KOPT-K1 (cell line): ENCODE results near the gene ITGAE.
"Not testable (repeated sequence)": the region's sequence is repeated elsewhere in the genome, so short reads cannot be mapped to it uniquely, and the experiment has no call there.

Experiments
- H3K27ac ChIP-seq: fragments of 200-600 bp; sonication (generic); 2 replicates; pipeline ENCODE4 v1.5.1; 2016; ENCODE audit warnings: antibody characterized with exemption, mild to moderate bottlenecking, low read depth, low read length; ENCODE audit not compliant: poor library complexity, severe bottlenecking
- H3K36me3 ChIP-seq: fragments of 200-600 bp; sonication (generic); 2 replicates; pipeline ENCODE4 v1.5.1; 2017; ENCODE audit warnings: antibody characterized with exemption, mild to moderate bottlenecking, low read length, moderate library complexity; ENCODE audit not compliant: insufficient read depth
- H3K9me3 ChIP-seq: fragments of 200-600 bp; sonication (generic); 2 replicates; pipeline ENCODE4 v1.5.1; 2017; ENCODE audit warnings: antibody characterized with exemption, low read length, mild to moderate bottlenecking; ENCODE audit not compliant: insufficient read depth, poor library complexity, severe bottlenecking

ITGAE gene

DNA sequence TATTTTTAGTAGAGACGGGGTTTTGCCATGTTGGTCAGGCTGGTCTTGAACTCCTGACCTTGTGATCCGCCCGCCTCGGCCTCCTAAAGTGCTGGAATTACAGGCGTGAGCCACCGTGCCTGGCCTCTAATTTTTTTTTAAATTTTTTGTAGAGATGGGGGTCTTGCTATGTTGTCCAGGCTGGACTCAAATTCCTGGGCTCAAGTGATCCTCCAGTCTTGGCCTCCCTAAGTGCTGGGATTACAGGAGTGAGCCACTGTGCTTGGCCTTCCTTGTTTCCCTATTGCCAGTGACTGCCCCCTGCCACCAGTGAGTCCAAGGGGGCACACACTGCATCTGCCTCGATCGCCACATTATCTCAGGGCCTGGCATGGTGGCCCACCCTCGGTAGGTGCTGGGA is 6.8 kb downstream of the ITGAE start:
- peak overlapping the region; percentile 91 for H3K27ac ChIP-seq
- H3K9me3 ChIP-seq, H3K36me3 ChIP-seq: not testable (repeated sequence)

GRCh38 chr17:3793258-3793657 is 7.7 kb downstream of the ITGAE start:
- peak overlapping the region; percentile 75 for H3K27ac ChIP-seq
- H3K9me3 ChIP-seq = not testable (repeated sequence)

GRCh38 chr17:3792481-3792880 is 8.5 kb downstream of the ITGAE start:
- H3K36me3 ChIP-seq = no peaks in the 10 kb centered on the region
- H3K27ac ChIP-seq = peak overlapping the region; percentile 75
- no peaks in the 10 kb centered on the region for H3K9me3 ChIP-seq

More at GRCh38 chr17:3793258-3793657, 7.7 kb downstream of the ITGAE start:
- H3K36me3 ChIP-seq = not testable (repeated sequence)

DNA sequence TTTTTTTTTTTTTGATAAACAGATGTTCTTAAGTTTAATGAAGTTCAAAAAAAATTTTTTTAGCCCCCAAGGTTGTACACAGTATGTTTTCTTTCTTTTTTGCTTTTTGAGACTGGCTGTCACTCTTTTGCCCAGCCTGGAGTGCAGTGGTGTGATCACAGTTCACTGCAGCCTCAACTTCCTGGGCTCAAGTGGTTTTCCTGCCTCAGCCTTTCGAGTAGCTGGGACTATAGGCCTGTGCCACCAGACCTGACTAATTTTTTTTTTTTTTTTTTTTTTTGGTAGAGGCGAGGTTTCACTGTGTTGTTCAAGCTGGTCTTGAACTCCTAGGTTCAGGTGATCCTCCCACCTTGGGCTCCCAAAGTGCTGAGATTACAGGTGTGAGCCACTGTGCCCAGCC is 12.8 kb downstream of the ITGAE start:
- H3K27ac ChIP-seq = peak overlapping the region; percentile 61
- no peaks in the 10 kb centered on the region for H3K9me3 ChIP-seq
- no peaks in the 10 kb centered on the region for H3K36me3 ChIP-seq

- not testable (repeated sequence) for H3K36me3 ChIP-seq, H3K9me3 ChIP-seq, H3K27ac ChIP-seq
Observed at GRCh38 chr17:3785323-3785722, 15.7 kb downstream of the ITGAE start.

- H3K27ac ChIP-seq = no peak overlapping the region
- no peaks in the 10 kb centered on the region for H3K9me3 ChIP-seq
- no peaks in the 10 kb centered on the region for H3K36me3 ChIP-seq
Observed at GRCh38 chr17:3782751-3783150, 18.2 kb downstream of the ITGAE start.

- Histone ChIP-seq H3K36me3 (0 out of 2 replicates have a peak, but pooled peaks cover 5% of the 10 kb centered on the region), H3K9me3 (no peaks in the 10 kb centered on the region), H3K27ac (no peak overlapping the region)
Observed at GRCh38 chr17:3780986-3781385, 20.0 kb downstream of the ITGAE start.

DNA sequence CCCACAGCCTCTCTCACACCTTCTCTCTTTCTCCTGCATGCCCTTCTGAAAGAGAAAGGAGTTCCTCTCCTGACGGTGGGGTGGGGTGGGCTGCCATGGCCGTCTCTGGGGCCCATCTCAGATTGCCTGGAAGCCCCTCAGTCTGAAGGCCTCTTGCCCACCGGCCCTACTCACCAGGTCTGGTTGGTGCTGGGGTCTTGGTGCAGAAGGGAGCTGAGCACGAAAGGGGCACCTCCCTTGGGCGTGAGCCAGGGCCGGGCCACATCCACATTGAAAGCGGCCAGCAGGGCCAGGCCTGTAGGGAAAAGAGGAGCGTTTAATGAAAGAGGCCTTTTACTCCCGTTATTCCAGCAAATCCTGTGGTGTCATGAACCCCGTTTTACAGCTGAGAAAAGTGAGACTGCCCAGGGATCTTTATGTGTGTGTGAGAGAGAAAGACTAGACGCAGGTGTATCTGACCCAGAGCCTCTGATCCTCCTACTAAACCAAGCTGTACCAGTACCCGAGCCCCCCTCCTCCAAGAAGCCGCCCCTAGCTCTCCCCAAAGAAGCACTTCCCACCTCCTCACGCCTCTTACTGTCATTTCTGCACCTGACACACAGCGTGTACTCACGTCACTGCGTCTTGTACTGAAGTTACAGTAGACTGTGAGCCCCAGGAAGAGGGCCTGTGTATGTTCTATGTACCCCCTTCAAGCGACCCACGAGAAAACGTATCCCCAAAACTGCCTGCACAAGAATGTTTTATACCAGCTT is 23.4 kb downstream of the ITGAE start:
- Histone ChIP-seq H3K36me3 (peaks cover 5% of the 10 kb centered on the region; the same call in 1 of the 2 replicates), H3K27ac (peak overlapping the region; percentile 29), H3K9me3 (no peaks in the 10 kb centered on the region)

GRCh38 chr17:3773966-3774365 is 27.0 kb downstream of the ITGAE start:
- Histone ChIP-seq H3K36me3 (peaks cover 5% of the 10 kb centered on the region; the same call in 1 of the 2 replicates), H3K27ac (no peak overlapping the region), H3K9me3 (no peaks in the 10 kb centered on the region)

- H3K27ac ChIP-seq = no peak overlapping the region
Observed at GRCh38 chr17:3773511-3773910, 27.5 kb downstream of the ITGAE start.

DNA sequence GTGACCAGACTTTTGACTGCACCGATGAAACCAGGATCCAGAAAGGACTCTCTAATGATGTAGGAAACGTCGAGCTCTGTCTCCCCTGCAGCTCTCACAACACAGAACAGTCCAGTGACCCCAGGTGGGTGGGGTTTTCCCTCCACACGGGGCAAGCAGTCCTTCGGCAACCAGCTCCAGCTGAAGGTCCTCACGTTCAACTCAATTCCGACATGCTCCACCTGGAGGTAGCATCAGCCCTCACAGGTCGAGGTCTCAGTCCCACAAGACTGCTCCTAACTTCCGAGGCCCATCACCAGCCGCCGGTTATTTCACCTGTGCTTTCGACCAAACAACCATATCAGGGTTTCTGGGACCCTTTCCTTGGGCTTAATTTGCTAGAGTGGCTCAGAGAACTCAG is 28.2 kb downstream of the ITGAE start:
- Histone ChIP-seq H3K9me3 (no peaks in the 10 kb centered on the region), H3K27ac (peak overlapping the region; percentile 55), H3K36me3 (peaks cover 5% of the 10 kb centered on the region; the same call in 1 of the 2 replicates)

More at GRCh38 chr17:3773511-3773910, 27.5 kb downstream of the ITGAE start:
- no peaks in the 10 kb centered on the region for H3K9me3 ChIP-seq
- H3K36me3 ChIP-seq = peaks cover 5% of the 10 kb centered on the region; the same call in 1 of the 2 replicates

- Histone ChIP-seq H3K27ac (peak overlapping the region; percentile 92), H3K9me3 (no peaks in the 10 kb centered on the region), H3K36me3 (no peaks in the 10 kb centered on the region; the same call in 1 of the 2 replicates)
Observed at GRCh38 chr17:3771140-3771539, 29.8 kb downstream of the ITGAE start.

GRCh38 chr17:3770466-3770865 is 30.5 kb downstream of the ITGAE start:
- Histone ChIP-seq H3K9me3 (no peaks in the 10 kb centered on the region), H3K27ac (peak overlapping the region; percentile 92)

GRCh38 chr17:3768769-3769168 is 32.2 kb downstream of the ITGAE start:
- Histone ChIP-seq H3K9me3 (no peaks in the 10 kb centered on the region), H3K27ac (peak overlapping the region; percentile 92), H3K36me3 (no peaks in the 10 kb centered on the region; the same call in 1 of the 2 replicates)

More at GRCh38 chr17:3770466-3770865, 30.5 kb downstream of the ITGAE start:
- H3K36me3 ChIP-seq = no peaks in the 10 kb centered on the region; the same call in 1 of the 2 replicates

- H3K9me3 ChIP-seq = no peaks in the 10 kb centered on the region
- no peaks in the 10 kb centered on the region; the same call in 1 of the 2 replicates for H3K36me3 ChIP-seq
- H3K27ac ChIP-seq = peak overlapping the region; percentile 92
Observed at GRCh38 chr17:3768341-3768740, 32.6 kb downstream of the ITGAE start.

DNA sequence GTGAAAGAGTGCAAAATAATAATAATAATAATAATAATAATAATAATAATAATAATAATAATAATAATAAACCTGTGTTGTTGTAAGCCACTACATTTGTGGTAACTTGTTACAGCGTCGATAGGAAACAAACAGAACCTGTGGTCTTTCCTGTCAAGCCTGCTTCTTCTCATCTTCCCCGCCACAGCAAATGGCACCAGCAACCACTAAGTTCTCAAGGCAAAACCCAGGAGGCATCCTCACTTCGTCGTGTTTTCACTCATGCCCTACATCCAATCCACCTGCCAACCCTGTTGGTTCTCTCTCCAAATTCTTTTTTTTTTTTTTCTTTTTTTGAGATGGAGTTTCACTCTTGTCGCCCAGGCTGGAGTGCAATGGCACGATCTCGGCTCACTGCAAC is 34.2 kb downstream of the ITGAE start:
- peak overlapping the region; percentile 92 for H3K27ac ChIP-seq

More for the DNA sequence above, 34.2 kb downstream of the ITGAE start:
- H3K36me3 ChIP-seq = no peaks in the 10 kb centered on the region
- no peaks in the 10 kb centered on the region for H3K9me3 ChIP-seq
